ENCODE data around the gene UBL5. TPM values are rescaled to one million over a fixed set of nuclear protein-coding genes. Genes with fewer than 3 reads are reported as not detected.

UBL5 gene
- polyA plus RNA-seq, 1 of the 3 experiments (the other 2 are of a cell fraction): 2,602 TPM

GRCh38 chr19:9863759-9864158 is 36.0 kb downstream of the UBL5 start:
- H3F3A ChIP-seq (replicated peaks; ENCODE audit: insufficient read depth): no peaks in the 10 kb centered on the region
- ChIA-PET POLR2A (no interaction called here), CTCF (no interaction called here)
- H3K4me1 ChIP-seq (ENCODE audit: control insufficient read depth in 1 of 2, insufficient read depth in 2 of 2, low read depth in 1 of 2, low read length in 1 of 2): peaks cover 0 to 4% of the 10 kb centered on the region in 2 experiments; a peak in 1 of 4 replicates
- no peak for DNase-seq
- no peaks in the 10 kb centered on the region for H3K9me2 ChIP-seq
- no peak overlapping the region for H3K4me2 ChIP-seq
- no peak overlapping the region for H3K27ac ChIP-seq (ENCODE audit: low read depth in 2 of 2, low read length in 1 of 2)
- H3K79me2 ChIP-seq (ENCODE audit: insufficient read depth): no peaks in the 10 kb centered on the region
- no peak overlapping the region for H3K4me3 ChIP-seq (ENCODE audit: low read depth in 2 of 2, low read length in 1 of 2)
- no peaks in the 10 kb centered on the region for H3K27me3 ChIP-seq (ENCODE audit: insufficient read depth)
- H3K9ac ChIP-seq: no peak overlapping the region
- TF ChIP-seq MAX (IDR thresholded peaks at IDR 0.05; ENCODE audit: low read depth): no peak
- WGBS (ENCODE audit: low lambda C conversion rate): 73% methylated on average over 5 of the region's 5 CpGs
- no peaks in the 10 kb centered on the region for H3K36me3 ChIP-seq (replicated peaks in 1 of 2; ENCODE audit: control insufficient read depth in 1 of 2, insufficient read depth in 2 of 2, low read length in 1 of 2)
- H3K9me3 ChIP-seq: no peaks in the 10 kb centered on the region
- H2AFZ ChIP-seq (ENCODE audit: low read depth): no peak overlapping the region
- no peaks in the 10 kb centered on the region for H4K20me1 ChIP-seq (ENCODE audit: insufficient read depth)

GRCh38 chr19:9865732-9866501 is 38.2 kb downstream of the UBL5 start:
- Histone ChIP-seq H3K27ac (ENCODE audit: low read depth in 2 of 2, low read length in 1 of 2) (no peak overlapping the region), H3K36me3 (replicated peaks in 1 of 2; ENCODE audit: control insufficient read depth in 1 of 2, insufficient read depth in 2 of 2, low read length in 1 of 2) (no peaks in the 10 kb centered on the region), H3K4me3 (ENCODE audit: low read depth in 2 of 2, low read length in 1 of 2) (no peak overlapping the region), H3K27me3 (ENCODE audit: insufficient read depth) (no peaks in the 10 kb centered on the region), H3F3A (replicated peaks; ENCODE audit: insufficient read depth) (no peaks in the 10 kb centered on the region), H2AFZ (ENCODE audit: low read depth) (no peak overlapping the region), H4K20me1 (ENCODE audit: insufficient read depth) (no peaks in the 10 kb centered on the region), H3K4me1 (ENCODE audit: control insufficient read depth in 1 of 2, insufficient read depth in 2 of 2, low read depth in 1 of 2, low read length in 1 of 2) (peaks cover 0 to 4% of the 10 kb centered on the region in 2 experiments; a peak in 1 of 4 replicates), H3K9me2 (no peaks in the 10 kb centered on the region), H3K9me3 (no peaks in the 10 kb centered on the region), H3K4me2 (no peak overlapping the region), H3K79me2 (ENCODE audit: insufficient read depth) (no peaks in the 10 kb centered on the region), H3K9ac (no peak overlapping the region)
- no peak for TF ChIP-seq TCF12 (IDR thresholded peaks at IDR 0.05)
- POLR2A ChIA-PET: no interaction called here
- whole genome bisulfite sequencing (ENCODE audit: low lambda C conversion rate): 90% methylated on average over 16 of the region's 16 CpGs
- DNase-seq: no peak
- CTCF ChIA-PET: interaction anchor here (1.4 kb wide), 1 partner anchor 48 kb away, joined by 3 read pairs; no protein-coding TSS in a partner anchor

- ChIA-PET CTCF (interaction anchor here (1.9 kb wide), 1 partner anchor 158 kb away, joined by 6 read pairs; no protein-coding TSS in a partner anchor), POLR2A (interaction anchor here (0.7 kb wide), 1 partner anchor 14 kb away, joined by 3 read pairs; no protein-coding TSS in a partner anchor)
- no peak for DNase-seq
- Histone ChIP-seq H3K9me2 (no peaks in the 10 kb centered on the region), H3K4me1 (ENCODE audit: control insufficient read depth in 1 of 2, insufficient read depth in 2 of 2, low read depth in 1 of 2, low read length in 1 of 2) (peaks cover 0 to 4% of the 10 kb centered on the region in 2 experiments; a peak in 1 of 4 replicates), H4K20me1 (ENCODE audit: insufficient read depth) (no peaks in the 10 kb centered on the region), H3F3A (replicated peaks; ENCODE audit: insufficient read depth) (no peaks in the 10 kb centered on the region), H3K4me3 (ENCODE audit: low read depth in 2 of 2, low read length in 1 of 2) (no peak overlapping the region), H3K27ac (ENCODE audit: low read depth in 2 of 2, low read length in 1 of 2) (no peak overlapping the region), H2AFZ (ENCODE audit: low read depth) (no peak overlapping the region), H3K27me3 (ENCODE audit: insufficient read depth) (no peaks in the 10 kb centered on the region), H3K36me3 (replicated peaks in 1 of 2; ENCODE audit: control insufficient read depth in 1 of 2, insufficient read depth in 2 of 2, low read length in 1 of 2) (no peaks in the 10 kb centered on the region), H3K4me2 (no peak overlapping the region), H3K79me2 (ENCODE audit: insufficient read depth) (no peaks in the 10 kb centered on the region), H3K9me3 (no peaks in the 10 kb centered on the region), H3K9ac (no peak overlapping the region)
- 79% methylated on average over 7 of the region's 7 CpGs for WGBS (ENCODE audit: low lambda C conversion rate)
- TF ChIP-seq TEAD4 (IDR thresholded peaks at IDR 0.05; ENCODE audit: borderline replicate concordance, insufficient read depth): no peak
- no peak for TF ChIP-seq POLR2AphosphoS5 (IDR thresholded peaks at IDR 0.05; ENCODE audit: low read depth, low read length)
- no peak for TF ChIP-seq REST (IDR thresholded peaks at IDR 0.05; ENCODE audit: low read depth, low read length)
- no peak for TF ChIP-seq FOSL2 (IDR thresholded peaks at IDR 0.05; ENCODE audit: borderline replicate concordance, low read depth)
- no peak for TF ChIP-seq YY1 (IDR thresholded peaks at IDR 0.05; ENCODE audit: low read depth)
- TF ChIP-seq USF2 (IDR thresholded peaks at IDR 0.05; ENCODE audit: borderline replicate concordance, low read depth, low read length): no peak
- no peak for TF ChIP-seq MAX (IDR thresholded peaks at IDR 0.05; ENCODE audit: low read depth)
- no peak for TF ChIP-seq USF1 (IDR thresholded peaks at IDR 0.05; ENCODE audit: borderline replicate concordance, low read depth)
- no peak for TF ChIP-seq TAF1 (IDR thresholded peaks at IDR 0.05; ENCODE audit: borderline replicate concordance, low read depth, low read length)
- TF ChIP-seq MXI1 (IDR thresholded peaks at IDR 0.05; ENCODE audit: low read depth, low read length): no peak
- no peak for TF ChIP-seq EZH2phosphoT487 (IDR thresholded peaks at IDR 0.05; ENCODE audit: borderline replicate concordance, low read depth)
- TF ChIP-seq TCF12 (IDR thresholded peaks at IDR 0.05): no peak
- no peak for TF ChIP-seq RCOR1 (IDR thresholded peaks at IDR 0.05; ENCODE audit: low read length)
These were observed 41.4 kb downstream of the UBL5 start for GRCh38 chr19:9868983-9869617.
